Neural progenitor cell (in vitro differentiated cells): Measurements from ENCODE around the gene STX2.

Source experiments
- CTCF ChIP-seq: fragments of 200-600 bp; sonication (generic); IDR thresholded peaks from 2 replicates; pipeline ENCODE4 v1.5.1; 2017; ENCODE audit warnings: antibody characterized with exemption, mild to moderate bottlenecking
- EZH2 ChIP-seq: fragments of 200-600 bp; sonication (generic); IDR thresholded peaks from 2 replicates; pipeline ENCODE4 v1.6.1; 2017; ENCODE audit warnings: antibody characterized with exemption, mild to moderate bottlenecking, moderate library complexity

GRCh38 chr12:130846369-130846768 is 7.3 kb upstream of the STX2 start:
- no peak for TF ChIP-seq EZH2
- TF ChIP-seq CTCF: no peak
